AG10803 (cell line): ENCODE measurements around the gene YBX1.

Source experiments
- DNase-seq: peaks from one replicate; pipeline ENCODE4 v3.0.0; 2010; ENCODE audit warnings: low read depth
- H3K4me3 ChIP-seq: 2 replicates; pipeline ENCODE4 v1.5.1; 2011; ENCODE audit warnings: mild to moderate bottlenecking, low read length, control low read depth
- TF ChIP-seq, protein P1 (sequence below): conservative IDR thresholded peaks from 2 replicates; pipeline ENCODE4 v1.5.1; 2011; ENCODE audit warnings: mild to moderate bottlenecking, low read length, control low read depth, inconsistent platforms

The YBX1 gene

DNA sequence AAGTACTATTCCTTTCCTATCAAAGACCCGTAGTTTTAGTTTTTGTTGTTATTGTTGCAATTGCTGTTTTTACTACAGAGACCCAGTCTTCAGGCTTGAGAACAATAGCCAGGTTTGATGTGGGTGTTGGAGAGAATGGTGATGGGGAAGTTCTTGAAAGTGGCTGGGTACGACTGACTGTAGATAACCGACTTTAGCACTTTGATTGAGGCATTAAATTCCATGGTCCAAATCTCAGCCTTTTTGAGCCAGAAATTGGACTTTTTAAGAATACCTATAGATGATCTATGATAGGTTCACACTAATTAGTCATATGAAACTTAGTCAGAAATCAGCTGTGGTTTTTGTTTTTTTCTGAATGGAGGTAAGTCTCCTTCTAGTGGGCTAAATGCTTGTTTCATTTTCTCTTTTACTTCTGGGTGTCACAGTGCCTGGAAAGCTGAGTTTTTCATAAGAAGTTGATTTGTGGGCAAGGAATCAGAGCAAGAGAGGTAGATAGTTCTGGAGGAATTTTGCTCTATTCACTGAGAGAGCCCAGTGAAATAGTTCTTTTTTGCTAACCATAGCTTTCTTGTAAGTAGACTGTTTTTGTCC lies 21.2 kb upstream of the YBX1 start:
- H3K4me3 ChIP-seq, result no peak overlapping the region
- no peak for DNase-seq
- TF ChIP-seq, protein P1, sequence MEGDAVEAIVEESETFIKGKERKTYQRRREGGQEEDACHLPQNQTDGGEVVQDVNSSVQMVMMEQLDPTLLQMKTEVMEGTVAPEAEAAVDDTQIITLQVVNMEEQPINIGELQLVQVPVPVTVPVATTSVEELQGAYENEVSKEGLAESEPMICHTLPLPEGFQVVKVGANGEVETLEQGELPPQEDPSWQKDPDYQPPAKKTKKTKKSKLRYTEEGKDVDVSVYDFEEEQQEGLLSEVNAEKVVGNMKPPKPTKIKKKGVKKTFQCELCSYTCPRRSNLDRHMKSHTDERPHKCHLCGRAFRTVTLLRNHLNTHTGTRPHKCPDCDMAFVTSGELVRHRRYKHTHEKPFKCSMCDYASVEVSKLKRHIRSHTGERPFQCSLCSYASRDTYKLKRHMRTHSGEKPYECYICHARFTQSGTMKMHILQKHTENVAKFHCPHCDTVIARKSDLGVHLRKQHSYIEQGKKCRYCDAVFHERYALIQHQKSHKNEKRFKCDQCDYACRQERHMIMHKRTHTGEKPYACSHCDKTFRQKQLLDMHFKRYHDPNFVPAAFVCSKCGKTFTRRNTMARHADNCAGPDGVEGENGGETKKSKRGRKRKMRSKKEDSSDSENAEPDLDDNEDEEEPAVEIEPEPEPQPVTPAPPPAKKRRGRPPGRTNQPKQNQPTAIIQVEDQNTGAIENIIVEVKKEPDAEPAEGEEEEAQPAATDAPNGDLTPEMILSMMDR, result no peak

DNA sequence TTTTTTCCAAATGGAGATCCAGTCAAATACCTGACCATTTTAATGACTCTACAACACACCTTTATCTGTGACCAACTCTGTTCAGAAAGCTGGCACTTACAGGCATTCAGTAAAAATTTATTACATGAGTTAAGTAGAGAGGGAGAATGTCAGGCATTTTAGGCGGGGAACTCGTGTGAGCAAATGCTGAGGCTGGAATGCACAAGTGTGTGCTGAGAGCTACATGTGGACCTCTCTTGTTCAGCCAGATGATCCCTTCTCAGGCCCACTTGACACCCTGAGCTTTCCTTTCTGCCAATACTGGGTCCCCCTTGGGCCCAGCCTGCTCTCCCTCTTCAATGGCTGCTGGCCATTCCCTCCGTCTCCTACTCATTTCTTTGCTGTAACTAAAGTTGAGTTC lies 12.3 kb upstream of the YBX1 start:
- no peak for DNase-seq
- TF ChIP-seq, protein P1, result no peak
- no peak overlapping the region for H3K4me3 ChIP-seq

DNA sequence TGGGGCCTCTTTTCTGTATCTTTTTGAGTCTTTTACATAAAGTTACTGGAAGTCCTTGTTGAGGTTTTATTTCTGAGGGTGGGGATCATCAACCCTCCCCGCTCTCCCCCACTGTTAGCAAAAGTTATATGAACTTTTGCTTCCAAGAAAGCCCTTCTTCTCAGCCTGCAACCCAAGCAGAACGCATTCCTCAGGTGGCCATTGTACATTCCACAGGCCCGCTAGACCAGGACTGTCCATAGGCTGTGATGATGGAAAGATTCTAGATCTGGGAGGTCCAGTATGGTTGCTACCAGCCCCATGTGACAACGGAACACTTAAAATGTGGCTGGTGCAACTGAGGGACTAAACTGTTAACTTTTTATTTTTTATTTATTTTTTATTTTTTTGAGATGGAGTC lies 11.8 kb upstream of the YBX1 start:
- TF ChIP-seq, protein P1, result no peak
- no peak for DNase-seq
- H3K4me3 ChIP-seq, result no peak overlapping the region

DNA sequence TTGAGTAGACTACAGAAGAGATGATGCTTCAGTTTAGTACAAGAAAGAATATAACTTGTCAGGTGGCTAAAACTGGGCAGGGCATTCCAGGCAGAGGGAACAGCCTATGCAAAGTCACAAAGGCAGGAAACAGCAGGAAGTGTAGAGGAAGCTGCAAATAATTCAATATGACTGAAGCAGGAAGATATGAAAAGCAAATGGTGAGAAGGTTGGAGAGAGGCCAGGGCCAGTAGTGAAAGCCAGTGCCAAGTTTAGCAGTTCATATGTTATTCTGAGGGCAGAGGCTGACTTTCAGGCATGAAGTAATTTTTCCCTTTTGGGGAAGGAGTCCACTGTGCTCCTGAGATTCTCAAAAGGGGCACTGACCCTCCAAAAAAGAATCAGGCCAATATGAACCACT lies 8.0 kb upstream of the YBX1 start:
- DNase-seq, result no peak
- TF ChIP-seq, protein P1, result no peak
- no peak overlapping the region for H3K4me3 ChIP-seq

DNA sequence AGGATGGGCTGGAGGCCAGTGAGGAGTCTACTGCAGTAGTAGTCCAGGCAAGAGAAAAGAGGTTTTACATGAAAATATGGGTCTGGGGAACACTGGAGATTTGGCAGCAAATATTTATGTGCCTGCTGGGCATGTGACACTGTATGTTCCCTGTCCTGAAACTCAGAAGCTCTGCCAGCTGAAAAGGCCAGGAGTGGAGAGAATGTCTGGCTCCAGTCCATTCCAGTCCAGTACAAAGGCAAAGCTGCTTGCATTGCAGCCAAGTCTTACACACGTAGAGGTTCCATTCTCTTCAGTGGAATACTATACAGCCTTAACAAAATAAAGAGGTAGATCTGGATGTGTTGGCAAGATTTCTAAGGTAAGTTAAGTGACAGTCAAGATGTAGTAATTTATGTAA lies 7.5 kb upstream of the YBX1 start:
- no peak overlapping the region for H3K4me3 ChIP-seq
- DNase-seq, result no peak
- TF ChIP-seq, protein P1, result no peak

DNA sequence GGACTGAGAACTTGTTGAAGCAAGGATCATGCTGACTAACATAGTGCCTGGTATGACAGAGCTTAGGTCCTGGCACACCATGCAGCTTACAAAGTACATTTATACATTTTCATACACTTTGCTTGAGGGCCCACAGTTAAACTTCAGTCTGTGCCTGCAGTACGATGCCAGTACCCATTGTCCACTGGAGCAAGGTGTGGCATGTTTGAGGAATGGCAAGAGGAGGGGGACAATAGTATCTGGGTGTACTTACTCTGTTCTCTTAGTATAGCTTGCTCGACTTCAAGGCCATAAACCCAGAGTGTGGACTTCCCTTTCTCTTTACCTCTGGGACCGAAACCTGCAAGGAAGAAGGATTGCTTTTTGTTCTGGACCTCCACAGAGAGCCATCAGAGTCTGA lies 6.8 kb upstream of the YBX1 start:
- TF ChIP-seq, protein P1, result no peak
- no peak for DNase-seq
- H3K4me3 ChIP-seq, result no peak overlapping the region

DNA sequence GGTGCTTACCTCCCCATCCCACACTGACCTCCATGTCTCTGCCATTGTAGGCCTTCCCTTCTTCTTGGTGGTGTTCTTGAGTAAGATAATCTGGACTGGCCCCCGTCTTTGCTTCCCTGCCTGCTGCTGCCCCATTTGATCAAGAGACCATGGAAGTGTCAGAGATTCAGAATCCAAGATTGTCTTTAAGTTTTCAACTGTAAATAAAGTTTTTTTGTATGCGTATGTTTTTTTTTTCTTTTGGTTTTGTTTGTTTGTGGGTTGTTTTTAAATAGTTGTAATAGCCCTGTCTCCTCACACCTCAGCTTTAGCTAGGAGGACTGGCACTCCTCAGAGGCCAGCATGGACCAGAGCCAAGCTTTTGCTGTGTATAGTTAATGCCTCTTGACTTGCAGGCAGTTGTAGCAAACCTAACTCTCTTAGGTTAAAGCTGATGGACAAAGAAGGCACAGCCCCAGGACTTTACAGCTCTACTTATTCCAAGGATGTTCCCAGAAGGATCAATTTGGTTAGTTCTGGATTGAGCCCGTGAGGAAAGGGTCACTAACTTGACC lies 5.6 kb upstream of the YBX1 start:
- H3K4me3 ChIP-seq, result no peak overlapping the region
- TF ChIP-seq, protein P1, result no peak
- DNase-seq, result no peak
